Mesenchymal stem cell (in vitro differentiated cells and primary cell): ENCODE results near the gene CDK14.

Source experiments
- DNase-seq: peaks from one replicate; pipeline ENCODE4 v3.0.0-alpha.2; 2013
- H2AFZ ChIP-seq: one replicate; pipeline ENCODE4 v1.6.1; 2013; ENCODE audit warnings: low read depth, mild to moderate bottlenecking, control low read depth, inconsistent platforms, low read length, moderate library complexity
- H2AK5ac ChIP-seq: 2 replicates; pipeline ENCODE4 v1.6.1; 2013; ENCODE audit warnings: low read length, moderate library complexity, mild to moderate bottlenecking, inconsistent platforms; ENCODE audit not compliant: severe bottlenecking
- H2BK120ac ChIP-seq: one replicate; pipeline ENCODE4 v1.6.1; 2013; ENCODE audit warnings: low read depth, mild to moderate bottlenecking, inconsistent platforms, low read length, moderate library complexity
- H2BK12ac ChIP-seq, 2 experiments: one replicate each; pipeline ENCODE4 v1.6.1; 2013; ENCODE audit warnings: inconsistent platforms in 2 of 2, low read length in 2 of 2, mild to moderate bottlenecking in 2 of 2, moderate library complexity in 2 of 2, control low read depth in 1 of 2
- H2BK15ac ChIP-seq: one replicate; pipeline ENCODE4 v1.6.1; 2013; ENCODE audit warnings: mild to moderate bottlenecking, low read depth, inconsistent platforms; ENCODE audit not compliant: poor library complexity, severe bottlenecking
- H2BK5ac ChIP-seq: 2 replicates; pipeline ENCODE4 v1.6.1; 2013; ENCODE audit warnings: low read depth, mild to moderate bottlenecking, low read length, control low read depth, inconsistent platforms; ENCODE audit not compliant: poor library complexity, severe bottlenecking
- H3K14ac ChIP-seq, 2 experiments: one replicate each; pipeline ENCODE4 v1.6.1; 2013; ENCODE audit warnings: inconsistent platforms in 2 of 2, low read length in 2 of 2, control low read depth in 1 of 2, mild to moderate bottlenecking in 1 of 2, moderate library complexity in 1 of 2
- H3K18ac ChIP-seq, 2 experiments: one replicate each; pipeline ENCODE4 v1.6.1; 2013; ENCODE audit warnings: inconsistent platforms in 2 of 2, low read length in 2 of 2, control low read depth in 1 of 2, low read depth in 1 of 2, mild to moderate bottlenecking in 1 of 2
- H3K23ac ChIP-seq, 2 experiments: one replicate each; pipeline ENCODE4 v1.6.1; 2013; ENCODE audit warnings: inconsistent platforms in 2 of 2, low read length in 2 of 2, mild to moderate bottlenecking in 2 of 2, moderate library complexity in 2 of 2, control low read depth in 1 of 2
- H3K27ac ChIP-seq: 2 replicates; pipeline ENCODE4 v1.5.1; 2013; ENCODE audit warnings: mild to moderate bottlenecking, moderate library complexity, low read length, control low read depth, inconsistent platforms; ENCODE audit not compliant: poor library complexity, severe bottlenecking
- H3K27me3 ChIP-seq, 2 experiments: 2 replicates each; pipeline versions ENCODE4 v1.6.1 to v1.7.0; 2013; ENCODE audit warnings: low read length in 2 of 2, mild to moderate bottlenecking in 2 of 2, moderate library complexity in 2 of 2, control low read depth in 1 of 2, inconsistent platforms in 1 of 2; ENCODE audit not compliant: control insufficient read depth in 1 of 2, insufficient read depth in 1 of 2
- H3K36me3 ChIP-seq, 2 experiments: 2 replicates each; pipeline versions ENCODE4 v1.6.1 to v1.7.0; 2013; ENCODE audit warnings: low read length in 2 of 2, control low read depth in 1 of 2, inconsistent platforms in 1 of 2, low read depth in 1 of 2, mild to moderate bottlenecking in 1 of 2; ENCODE audit not compliant: insufficient read depth in 2 of 2, control insufficient read depth in 1 of 2
- H3K4ac ChIP-seq, 2 experiments: one replicate each; pipeline ENCODE4 v1.6.1; 2013; ENCODE audit warnings: inconsistent platforms in 2 of 2, low read length in 2 of 2, mild to moderate bottlenecking in 2 of 2, moderate library complexity in 2 of 2, control low read depth in 1 of 2, low read depth in 1 of 2
- H3K4me1 ChIP-seq: 2 replicates; pipeline ENCODE4 v1.6.1; 2013; ENCODE audit warnings: low read depth, low read length, control low read depth; ENCODE audit not compliant: control insufficient read depth, insufficient read depth
- H3K4me2 ChIP-seq: 2 replicates; pipeline ENCODE4 v1.6.1; 2013; ENCODE audit warnings: low read length, mild to moderate bottlenecking, inconsistent platforms; ENCODE audit not compliant: poor library complexity, severe bottlenecking
- H3K4me3 ChIP-seq, 2 experiments: 2 replicates each; pipeline versions ENCODE4 v1.5.1 to v1.7.0; 2013; ENCODE audit warnings: low read length in 2 of 2, mild to moderate bottlenecking in 2 of 2, control low read depth in 1 of 2, low read depth in 1 of 2; ENCODE audit not compliant: insufficient read depth in 1 of 2
- H3K79me1 ChIP-seq: replicated peaks from 2 replicates; pipeline ENCODE4 v1.6.1; 2013; ENCODE audit warnings: mild to moderate bottlenecking, control low read depth, low read length, inconsistent platforms; ENCODE audit not compliant: poor library complexity, severe bottlenecking
- H3K9ac ChIP-seq: 2 replicates; pipeline ENCODE4 v1.7.0; 2013; ENCODE audit warnings: mild to moderate bottlenecking, low read length, moderate library complexity
- H3K9me3 ChIP-seq: 2 replicates; pipeline ENCODE4 v1.7.0; 2013; ENCODE audit warnings: mild to moderate bottlenecking, low read length; ENCODE audit not compliant: control insufficient read depth
- H4K8ac ChIP-seq: one replicate; pipeline ENCODE4 v1.6.1; 2013; ENCODE audit warnings: inconsistent platforms, mild to moderate bottlenecking, low read length, moderate library complexity
- H4K91ac ChIP-seq: one replicate; pipeline ENCODE4 v1.6.1; 2013; ENCODE audit warnings: mild to moderate bottlenecking, low read length, inconsistent platforms
- WGBS: methylation state at CpG from one replicate; pipeline ENCODE4 v1.1.7; 2013; ENCODE audit warnings: mixed read lengths; 5-methylcytosine and 5-hydroxymethylcytosine counted together

Gene CDK14

GRCh38 chr7:91047636-91048035 lies 451.5 kb downstream of the CDK14 start:
- H2BK5ac ChIP-seq = no peak overlapping the region
- no peak overlapping the region for H2BK120ac ChIP-seq
- H3K4me2 ChIP-seq = no peak overlapping the region
- DNase-seq = peak; percentile 39
- H3K36me3 ChIP-seq = peaks cover 0 to 2% of the 10 kb centered on the region in 2 experiments
- no peak overlapping the region for H3K14ac ChIP-seq
- no peaks in the 10 kb centered on the region for H3K79me1 ChIP-seq
- no peak overlapping the region for H2BK15ac ChIP-seq
- H4K91ac ChIP-seq = no peak overlapping the region
- H3K9ac ChIP-seq = no peak overlapping the region
- H2AFZ ChIP-seq = no peak overlapping the region
- no peaks in the 10 kb centered on the region for H3K9me3 ChIP-seq
- H4K8ac ChIP-seq = no peak overlapping the region
- no peak overlapping the region for H3K27ac ChIP-seq
- H3K4ac ChIP-seq = no peak overlapping the region
- H3K27me3 ChIP-seq = no peaks in the 10 kb centered on the region
- no peak overlapping the region for H3K18ac ChIP-seq
- WGBS = no CpG with 5 or more reads among the region's 2 CpGs
- no peaks in the 10 kb centered on the region for H3K4me1 ChIP-seq
- H2BK12ac ChIP-seq = no peak overlapping the region
- H2AK5ac ChIP-seq = no peak overlapping the region
- no peak overlapping the region for H3K4me3 ChIP-seq
- H3K23ac ChIP-seq = no peak overlapping the region

GRCh38 chr7:91050677-91051076 lies 454.6 kb downstream of the CDK14 start:
- H2BK12ac ChIP-seq = no peak overlapping the region
- H3K23ac ChIP-seq = no peak overlapping the region
- H4K91ac ChIP-seq = no peak overlapping the region
- H2AFZ ChIP-seq = no peak overlapping the region
- no peak overlapping the region for H3K9ac ChIP-seq
- H2BK15ac ChIP-seq = no peak overlapping the region
- H3K4me2 ChIP-seq = no peak overlapping the region
- H3K27me3 ChIP-seq = no peaks in the 10 kb centered on the region
- no peaks in the 10 kb centered on the region for H3K9me3 ChIP-seq
- H3K79me1 ChIP-seq = no peaks in the 10 kb centered on the region
- H3K4me3 ChIP-seq = peak overlapping the region in 1 of 2 experiments; percentile 34
- H4K8ac ChIP-seq = no peak overlapping the region
- no peak overlapping the region for H2BK5ac ChIP-seq
- no peak overlapping the region for H2BK120ac ChIP-seq
- 100% methylated on average over 1 of the region's 2 CpGs for WGBS
- no peak overlapping the region for H3K4ac ChIP-seq
- H3K36me3 ChIP-seq = peaks cover 0 to 7% of the 10 kb centered on the region in 2 experiments
- H2AK5ac ChIP-seq = no peak overlapping the region
- no peak overlapping the region for H3K14ac ChIP-seq
- peak overlapping the region in 1 of 2 experiments; percentile 34 for H3K18ac ChIP-seq
- no peak overlapping the region for H3K27ac ChIP-seq
- H3K4me1 ChIP-seq = no peaks in the 10 kb centered on the region
- DNase-seq = peak; percentile 26

- no peaks in the 10 kb centered on the region for H3K27me3 ChIP-seq
- no peak overlapping the region for H3K27ac ChIP-seq
- H3K79me1 ChIP-seq = no peaks in the 10 kb centered on the region
- no peak overlapping the region for H2AK5ac ChIP-seq
- no peak overlapping the region for H2AFZ ChIP-seq
- no peak overlapping the region for H2BK120ac ChIP-seq
- no peak overlapping the region for H3K4ac ChIP-seq
- H4K8ac ChIP-seq = no peak overlapping the region
- no peak overlapping the region for H3K18ac ChIP-seq
- peaks cover 0 to 7% of the 10 kb centered on the region in 2 experiments for H3K36me3 ChIP-seq
- WGBS = 83% methylated on average over 3 of the region's 3 CpGs
- no peak overlapping the region for H3K4me2 ChIP-seq
- no peak overlapping the region for H2BK12ac ChIP-seq
- H3K4me3 ChIP-seq = no peak overlapping the region
- H4K91ac ChIP-seq = no peak overlapping the region
- no peak for DNase-seq
- no peak overlapping the region for H3K14ac ChIP-seq
- no peak overlapping the region for H3K23ac ChIP-seq
- no peaks in the 10 kb centered on the region for H3K4me1 ChIP-seq
- no peak overlapping the region for H3K9ac ChIP-seq
- H2BK5ac ChIP-seq = no peak overlapping the region
- no peaks in the 10 kb centered on the region for H3K9me3 ChIP-seq
- H2BK15ac ChIP-seq = no peak overlapping the region
These were observed 455.8 kb downstream of the CDK14 start for GRCh38 chr7:91051966-91052365.

- Histone ChIP-seq H3K4me1 (no peaks in the 10 kb centered on the region), H2BK120ac (no peak overlapping the region), H4K8ac (no peak overlapping the region), H3K14ac (peak overlapping the region in 1 of 2 experiments; percentile 70), H3K23ac (no peak overlapping the region), H3K79me1 (no peaks in the 10 kb centered on the region), H3K27me3 (no peaks in the 10 kb centered on the region), H3K4me2 (no peak overlapping the region), H2AFZ (no peak overlapping the region), H3K18ac (no peak overlapping the region), H3K27ac (no peak overlapping the region), H3K36me3 (peaks cover 0 to 5% of the 10 kb centered on the region in 2 experiments), H4K91ac (peak overlapping the region; percentile 15), H3K9me3 (no peaks in the 10 kb centered on the region), H2BK5ac (no peak overlapping the region), H2AK5ac (no peak overlapping the region), H3K4ac (no peak overlapping the region), H2BK15ac (no peak overlapping the region), H3K4me3 (no peak overlapping the region), H2BK12ac (no peak overlapping the region), H3K9ac (no peak overlapping the region)
- DNase-seq = no peak
- WGBS = 95% methylated on average over 2 of the region's 2 CpGs
These were observed 458.3 kb downstream of the CDK14 start for GRCh38 chr7:91054374-91054773.
